Activated CD4-positive, alpha-beta T cell treated with anti-CD3 and anti-CD28 coated beads, Interleukin-2, amount 50 U/mL, for 1 hour (primary cell): ENCODE results near the gene RPL6.
"Not testable (repeated sequence)": the region's sequence is repeated elsewhere in the genome, so short reads cannot be mapped to it uniquely, and the experiment has no call there.

Experiments
- DNase-seq: peaks from one replicate; pipeline ENCODE4 v3.0.0-alpha.2; 2020

The RPL6 gene

DNA sequence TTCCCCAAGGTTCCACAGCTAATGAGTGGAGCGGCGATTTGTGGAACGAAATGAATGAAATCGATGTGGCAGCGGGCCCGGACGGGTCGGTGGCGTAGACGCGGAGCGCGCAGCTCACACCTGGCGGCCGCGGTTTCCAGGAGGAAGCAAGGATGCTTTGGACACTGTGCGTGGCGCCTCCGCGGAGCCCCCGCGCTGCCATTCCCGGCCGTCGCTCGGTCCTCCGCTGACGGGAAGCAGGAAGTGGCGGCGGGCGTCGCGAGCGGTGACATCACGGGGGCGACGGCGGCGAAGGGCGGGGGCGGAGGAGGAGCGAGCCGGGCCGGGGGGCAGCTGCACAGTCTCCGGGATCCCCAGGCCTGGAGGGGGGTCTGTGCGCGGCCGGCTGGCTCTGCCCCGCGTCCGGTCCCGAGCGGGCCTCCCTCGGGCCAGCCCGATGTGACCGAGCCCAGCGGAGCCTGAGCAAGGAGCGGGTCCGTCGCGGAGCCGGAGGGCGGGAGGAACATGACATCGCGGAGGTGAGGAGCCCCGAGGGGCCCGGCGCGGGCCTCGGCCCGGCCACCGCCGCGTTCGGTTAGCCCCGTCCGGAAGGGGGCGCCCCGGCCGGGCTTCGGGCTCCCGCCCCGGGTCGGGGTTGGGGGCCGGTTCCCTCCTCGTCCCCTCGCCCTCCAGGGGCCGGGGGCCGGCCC lies 9.3 kb upstream of the RPL6 start, which contains the start of gene PTPN11:
Gene PTPN11, plus strand, starts transcription at position 340 of the 689 bp plus-strand sequence. Its CDS starts 165 bp downstream, at position 505.
- DNase-seq, result peak; percentile 89

DNA sequence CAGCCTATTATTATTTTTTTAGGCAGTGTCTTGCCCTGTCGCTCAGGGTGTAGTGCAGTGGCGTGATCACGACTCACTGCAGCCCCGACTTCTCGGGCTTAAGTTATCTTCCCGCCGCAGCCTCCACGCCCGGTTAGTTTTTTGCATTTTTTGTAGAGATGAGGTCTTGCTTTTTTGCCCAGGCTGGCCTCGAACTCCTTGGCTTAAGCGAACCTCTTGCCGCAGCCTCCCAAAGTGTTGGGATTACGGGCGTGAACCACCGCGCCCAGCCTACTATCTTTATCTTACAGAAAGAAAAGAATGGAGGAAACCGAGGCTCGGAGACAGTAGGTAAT lies 8.8 kb upstream of the RPL6 start:
- DNase-seq, result no peak

DNA sequence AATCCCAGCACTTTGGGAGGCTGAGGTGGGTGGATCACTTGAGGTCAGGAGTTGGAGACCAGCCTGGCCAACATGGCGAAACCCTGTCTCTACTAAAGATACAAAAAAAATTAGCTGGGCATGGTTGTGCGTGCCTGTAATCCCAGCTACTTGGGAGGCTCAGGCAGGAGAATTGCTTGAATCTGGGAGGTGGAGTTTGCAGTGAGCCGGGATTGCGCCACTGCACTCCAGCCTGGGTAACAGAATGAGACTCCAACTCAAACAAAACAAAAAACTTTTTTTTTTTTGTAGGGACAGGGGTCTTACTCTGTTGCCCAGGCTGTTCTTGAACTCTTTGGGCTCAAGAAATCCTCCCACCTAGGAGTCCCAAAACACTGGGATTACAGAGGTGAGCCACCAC lies 6.1 kb upstream of the RPL6 start:
- DNase-seq, result not testable (repeated sequence)

DNA sequence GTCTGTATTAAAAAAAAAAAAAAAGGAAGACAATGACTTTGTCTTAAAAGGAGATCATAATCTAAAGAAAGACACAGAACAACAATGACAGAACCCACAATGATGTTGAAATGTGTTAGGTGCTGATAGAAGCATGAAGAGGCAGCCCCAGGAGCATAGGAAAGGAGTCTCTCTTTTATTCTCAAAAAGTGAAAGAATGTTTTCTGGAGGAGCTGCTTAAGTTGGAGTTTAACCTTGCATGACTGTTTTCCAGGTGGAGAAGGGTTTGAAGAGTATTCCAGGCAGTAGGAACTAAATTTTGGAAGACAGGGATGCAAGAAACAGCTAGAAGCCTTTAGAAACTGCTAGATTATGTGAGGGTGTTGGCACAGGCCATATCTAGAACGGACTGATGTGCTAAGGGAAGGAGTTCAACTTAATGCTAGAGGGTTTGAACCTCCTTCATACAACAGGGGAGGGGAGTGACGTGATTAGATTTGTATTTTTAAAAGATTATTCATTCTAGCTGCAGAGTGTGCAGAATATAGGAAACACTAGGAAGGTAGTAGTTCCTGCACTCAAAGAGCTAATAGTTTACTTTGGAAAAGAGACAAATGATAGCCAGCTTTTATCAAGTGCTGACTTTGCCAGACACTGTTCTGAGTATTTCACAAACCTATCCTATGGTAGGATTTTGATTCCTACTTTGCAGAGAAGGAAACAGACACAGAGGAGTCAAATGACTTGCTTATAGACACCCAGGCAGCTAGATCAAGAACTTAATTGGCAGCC lies 4.6 kb upstream of the RPL6 start:
- no peak for DNase-seq

DNA sequence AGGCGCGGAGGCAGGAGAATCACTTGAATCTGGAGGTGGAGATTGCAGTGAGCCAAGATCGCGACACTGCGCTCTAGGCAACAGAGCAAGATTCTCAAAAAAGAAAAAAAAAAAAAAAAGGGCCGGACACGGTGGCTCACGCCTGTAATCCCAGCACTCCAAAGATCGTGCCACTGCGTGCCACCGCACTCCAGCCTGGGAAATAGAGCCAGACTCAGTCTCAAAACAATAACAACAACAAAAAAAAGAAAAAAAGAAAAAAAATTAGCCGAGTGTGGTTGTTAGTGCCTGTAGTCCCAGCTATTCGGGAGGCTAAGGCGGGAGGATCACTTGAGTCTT lies 470 bp upstream of the RPL6 start:
- no peak for DNase-seq

DNA sequence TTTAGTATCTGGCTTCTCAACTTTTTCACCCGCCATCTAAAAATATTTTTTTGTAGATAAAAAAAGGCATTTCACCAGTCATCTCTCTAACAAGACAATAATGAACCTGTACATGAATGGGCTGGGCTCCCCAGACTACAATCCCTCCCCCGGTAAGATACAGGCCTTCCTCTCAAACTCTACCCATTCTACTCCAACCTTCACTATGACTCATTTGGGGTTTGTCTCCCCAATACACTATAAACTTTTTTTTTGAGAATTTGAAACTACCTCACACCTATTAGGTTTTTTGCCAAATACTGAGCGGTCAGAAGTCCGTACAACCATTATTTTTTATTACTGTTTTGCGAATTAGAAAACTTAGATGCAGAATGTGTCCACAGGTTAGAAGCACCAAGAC lies 784 bp downstream of the RPL6 start:
- peak; percentile 20 for DNase-seq

DNA sequence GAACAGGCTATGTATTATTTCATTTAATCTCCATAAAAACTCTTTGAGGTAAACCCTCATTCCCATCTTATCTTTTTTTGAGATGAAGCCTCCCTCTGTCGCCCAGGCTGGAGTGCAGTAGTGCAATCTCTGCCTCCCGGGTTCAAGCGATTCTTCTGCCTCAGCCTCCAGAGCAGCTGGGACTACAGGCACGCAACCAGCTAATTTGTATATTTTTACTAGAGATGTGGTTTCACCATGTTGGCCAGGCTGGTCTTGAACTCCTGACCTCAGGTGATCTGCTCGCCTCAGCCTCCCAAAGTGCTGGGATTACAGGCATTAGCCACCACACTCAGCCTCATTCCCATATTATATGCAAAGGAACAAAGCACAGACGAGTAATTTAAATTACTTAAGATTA lies 1.7 kb downstream of the RPL6 start:
- DNase-seq, result not testable (repeated sequence)

DNA sequence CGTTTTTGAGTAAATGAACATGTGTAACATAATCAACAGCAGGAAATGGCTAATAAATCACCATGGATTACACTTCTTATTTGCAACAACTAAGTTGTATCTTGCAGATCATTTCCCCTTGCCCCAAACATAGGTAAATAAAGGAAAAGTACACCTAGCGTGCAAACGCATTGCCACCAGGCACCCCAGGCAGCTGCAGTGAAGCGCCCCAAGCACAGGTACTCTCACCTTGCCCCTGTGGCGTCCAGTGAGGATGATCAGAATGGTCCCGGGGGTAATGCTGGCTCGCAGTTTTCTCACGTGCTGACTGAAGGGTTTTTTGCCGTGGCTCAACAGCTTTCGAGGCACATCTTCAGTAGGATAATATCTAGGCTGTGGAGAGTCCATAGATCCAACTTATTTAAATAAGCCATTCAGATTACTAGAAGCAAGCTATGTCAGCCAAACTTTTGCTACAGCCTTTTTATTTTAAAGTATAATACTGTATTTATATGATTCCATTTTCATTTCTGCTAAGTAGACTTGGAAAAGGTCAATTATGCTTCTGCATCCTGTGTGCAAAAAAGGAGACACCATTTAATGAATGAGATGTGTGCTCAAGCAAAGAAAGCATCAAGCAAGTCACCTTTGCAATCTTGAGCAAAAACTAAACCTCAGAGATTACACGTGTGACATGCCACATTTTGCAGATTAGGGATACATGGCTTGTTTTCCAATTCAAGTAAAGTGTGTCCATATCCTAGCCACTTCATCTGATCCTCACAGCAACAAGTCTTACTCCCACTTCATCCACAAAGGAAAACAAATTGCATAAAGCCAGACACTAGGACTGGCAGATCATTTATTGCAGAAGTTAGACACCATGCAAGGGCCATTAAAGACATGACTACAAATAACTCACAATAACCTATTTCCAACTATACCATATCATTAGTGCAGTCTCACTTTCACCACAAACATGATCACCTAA lies 2.6 kb downstream of the RPL6 start:
- no peak for DNase-seq

DNA sequence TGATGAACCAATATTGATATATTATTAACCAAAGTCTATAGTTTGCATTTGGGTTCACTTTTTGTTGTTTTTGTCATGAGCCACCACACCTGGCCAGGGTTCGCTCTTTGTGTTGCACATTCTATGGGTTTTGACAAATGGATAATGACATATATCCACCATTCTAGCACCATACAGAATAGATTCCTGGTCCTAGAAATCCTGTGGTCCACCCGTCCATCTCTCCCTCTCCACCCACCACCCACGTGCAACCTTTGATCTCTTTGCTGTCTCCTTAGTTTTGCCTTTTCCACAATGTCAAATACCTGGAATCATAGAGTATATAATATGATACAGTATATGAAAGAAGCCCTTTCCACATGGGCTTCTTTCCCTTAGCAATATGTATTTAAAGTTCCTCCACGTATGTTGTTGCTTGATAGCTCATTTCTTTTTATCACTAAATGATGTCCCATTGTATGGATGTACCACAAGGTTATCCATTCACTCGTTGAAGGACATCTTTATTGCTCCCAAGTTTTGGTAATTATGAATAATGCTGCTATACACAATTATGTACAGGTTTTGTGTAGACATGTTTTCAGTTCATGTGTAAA lies 7.4 kb downstream of the RPL6 start:
- no peak for DNase-seq

DNA sequence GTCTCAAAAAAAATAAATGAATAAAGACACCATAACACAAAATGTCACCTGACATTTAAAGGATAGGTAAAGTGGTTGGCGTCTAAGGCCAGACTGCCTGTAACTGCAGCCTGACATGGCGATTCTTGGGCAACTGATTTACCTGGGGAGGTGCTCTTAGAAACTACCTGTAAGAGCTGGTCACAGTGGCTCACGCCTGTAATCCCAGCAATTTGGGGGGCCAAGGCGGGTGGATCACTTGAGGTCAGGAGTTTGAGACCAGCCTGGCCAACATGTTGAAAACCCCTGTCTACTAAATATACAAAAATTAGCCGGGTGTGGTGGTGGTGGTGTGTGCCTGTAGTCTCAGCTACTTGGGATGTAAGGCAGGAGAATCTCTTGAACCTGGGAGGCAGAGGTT lies 8.4 kb downstream of the RPL6 start:
- DNase-seq, result no peak

DNA sequence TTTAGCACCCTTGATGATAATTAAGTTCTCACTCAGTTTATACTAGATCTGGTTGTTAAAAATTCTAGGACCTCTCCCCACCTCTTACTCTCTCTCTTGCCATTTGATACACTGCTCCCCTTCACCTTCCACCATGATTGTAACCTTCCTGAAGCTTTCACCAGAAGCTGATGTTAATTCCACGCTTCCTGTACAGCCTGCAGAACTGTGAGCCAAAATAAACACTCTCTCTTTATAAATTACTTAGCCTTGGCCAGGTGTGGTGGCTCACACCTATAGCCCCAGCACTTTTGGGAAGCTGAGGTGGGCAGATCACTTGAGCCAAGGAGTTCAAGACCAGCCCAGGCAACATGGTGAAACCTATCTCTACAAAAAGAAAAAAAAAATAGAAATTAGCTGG lies 16.1 kb downstream of the RPL6 start:
- no peak for DNase-seq

DNA sequence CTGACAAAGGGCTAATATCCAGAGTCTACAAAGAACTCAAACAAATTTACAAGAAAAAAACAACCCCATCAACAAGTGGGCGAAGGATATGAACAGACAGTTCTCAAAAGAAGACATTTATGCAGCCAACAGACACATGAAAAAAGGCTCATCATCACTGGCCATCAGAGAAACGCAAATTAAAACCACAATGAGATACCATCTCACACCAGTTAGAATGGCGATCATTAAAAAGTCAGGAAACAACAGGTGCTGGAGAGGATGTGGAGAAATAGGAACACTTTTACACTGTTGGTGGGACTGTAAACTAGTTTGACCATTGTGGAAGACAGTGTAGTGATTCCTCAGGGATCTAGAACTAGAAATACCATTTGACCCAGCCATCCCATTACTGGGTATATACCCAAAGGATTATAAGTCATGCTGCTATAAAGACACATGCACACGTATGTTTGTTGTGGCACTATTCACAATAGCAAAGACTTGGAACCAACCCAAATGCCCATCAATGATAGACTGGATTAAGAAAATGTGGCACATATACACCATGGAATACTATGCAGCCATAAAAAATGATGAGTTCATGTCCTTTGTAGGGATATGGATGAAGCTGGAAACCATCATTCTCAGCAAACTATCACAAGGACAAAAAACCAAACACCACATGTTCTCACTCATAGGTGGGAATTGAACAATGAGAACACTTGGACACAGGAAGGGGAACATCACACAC lies 19.3 kb downstream of the RPL6 start:
- DNase-seq, result not testable (repeated sequence)

DNA sequence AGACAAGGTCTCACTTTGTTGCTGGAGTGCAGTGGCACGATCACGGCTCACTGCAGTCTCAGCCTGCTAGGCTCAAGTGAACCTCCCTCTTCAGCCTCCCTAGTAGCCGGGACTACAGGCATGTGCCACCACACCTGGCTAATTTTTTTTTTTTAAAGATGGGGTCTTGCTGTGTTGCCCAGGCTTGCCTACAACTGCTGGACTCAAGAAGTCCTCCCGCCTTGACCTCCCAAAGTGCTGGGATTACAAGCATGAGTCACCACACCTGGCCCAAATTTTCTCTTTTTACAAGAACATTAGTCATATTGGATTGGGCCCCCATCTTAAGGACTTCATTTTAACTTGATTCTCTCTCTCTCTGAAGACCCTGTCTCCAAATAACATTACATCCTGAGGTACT lies 20.2 kb downstream of the RPL6 start:
- DNase-seq, result no peak

DNA sequence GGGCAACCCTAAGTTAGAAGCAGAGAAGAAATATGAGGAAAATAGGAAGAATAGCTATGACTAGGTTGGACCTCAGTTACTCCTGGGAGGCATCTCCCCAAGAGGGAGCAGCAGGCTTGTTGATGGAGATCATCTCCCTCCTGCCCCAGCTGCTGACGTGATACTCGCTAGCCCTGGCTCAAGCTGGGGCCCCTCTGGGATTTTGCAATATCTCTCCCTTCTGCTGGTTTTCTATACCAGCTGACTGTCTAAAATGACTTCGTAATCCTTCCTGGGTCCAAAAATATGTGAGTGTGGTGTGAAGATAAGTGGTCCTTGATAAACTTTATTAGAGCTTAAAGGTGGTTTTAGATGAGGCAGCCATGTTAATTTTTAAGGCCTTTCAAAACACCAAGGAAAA lies 22.7 kb downstream of the RPL6 start:
- no peak for DNase-seq

DNA sequence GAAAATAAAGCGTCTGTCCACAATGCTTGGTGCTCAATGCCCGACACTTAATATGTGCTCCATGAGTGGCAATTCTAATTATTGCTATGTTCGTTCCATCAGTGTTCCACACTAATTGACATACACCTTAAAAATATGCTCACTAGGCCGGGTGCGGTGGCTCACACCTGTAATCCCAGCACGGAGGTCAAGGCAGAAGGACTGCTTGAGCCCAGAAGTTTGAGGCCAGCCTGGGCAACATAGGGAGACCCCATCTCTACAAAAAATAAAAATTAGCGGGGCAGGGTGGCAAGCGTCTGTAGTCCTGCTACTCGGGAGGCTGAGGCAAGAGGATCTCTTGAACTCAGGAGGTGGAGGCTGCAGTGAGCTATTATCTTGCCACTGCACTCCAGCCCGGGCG lies 26.5 kb downstream of the RPL6 start:
- DNase-seq, result no peak

DNA sequence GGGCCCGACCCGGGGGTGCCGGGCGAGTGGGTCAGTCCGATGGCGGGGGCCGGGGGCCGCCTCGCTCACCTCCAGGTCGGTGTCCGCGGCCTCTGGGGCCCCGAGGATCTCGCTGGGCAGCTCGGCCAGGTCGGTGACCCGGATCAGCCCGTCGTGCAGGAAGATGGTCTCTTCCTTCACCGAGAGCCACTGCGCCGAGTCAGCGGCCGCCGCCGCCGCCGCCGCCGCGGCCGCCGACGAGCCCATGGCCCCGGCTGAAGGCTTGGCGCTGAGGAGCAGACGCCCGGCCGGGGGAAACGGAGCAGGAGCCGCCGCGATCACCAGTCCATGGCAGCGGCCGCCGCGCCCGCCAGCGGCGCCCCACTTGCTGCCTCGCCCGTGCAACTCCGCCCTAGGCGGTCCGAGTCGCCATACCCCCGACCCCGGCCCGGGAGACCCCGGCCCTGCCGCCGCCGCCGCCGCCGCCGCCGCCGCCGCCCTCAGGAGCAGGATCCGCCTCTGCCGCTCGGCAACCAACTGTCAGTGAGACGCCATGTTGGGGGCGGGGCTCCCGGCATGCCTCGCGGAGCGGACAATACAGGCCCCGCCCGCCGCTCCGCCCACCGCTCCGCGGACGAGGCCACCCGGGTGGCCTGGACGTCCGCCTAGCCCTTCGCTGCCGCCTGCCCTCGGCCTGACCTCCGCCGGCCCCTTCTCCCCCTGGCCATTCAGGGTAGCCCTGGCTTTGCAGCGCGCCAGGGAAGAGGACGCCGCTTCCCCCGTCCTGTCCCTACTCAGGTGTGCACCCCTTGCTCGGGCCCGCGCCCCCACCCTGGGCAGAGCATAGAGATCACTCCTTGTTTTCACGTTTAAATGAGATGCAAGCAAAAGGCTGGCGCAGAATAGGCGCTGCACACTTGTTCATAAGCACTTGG lies 27.3 kb downstream of the RPL6 start, which contains the start of gene HECTD4:
Gene HECTD4, minus strand, starts transcription at position 549 of the 914 bp plus-strand sequence. Its CDS starts 303 bp downstream, at position 246.
- DNase-seq, result peak; percentile 93

DNA sequence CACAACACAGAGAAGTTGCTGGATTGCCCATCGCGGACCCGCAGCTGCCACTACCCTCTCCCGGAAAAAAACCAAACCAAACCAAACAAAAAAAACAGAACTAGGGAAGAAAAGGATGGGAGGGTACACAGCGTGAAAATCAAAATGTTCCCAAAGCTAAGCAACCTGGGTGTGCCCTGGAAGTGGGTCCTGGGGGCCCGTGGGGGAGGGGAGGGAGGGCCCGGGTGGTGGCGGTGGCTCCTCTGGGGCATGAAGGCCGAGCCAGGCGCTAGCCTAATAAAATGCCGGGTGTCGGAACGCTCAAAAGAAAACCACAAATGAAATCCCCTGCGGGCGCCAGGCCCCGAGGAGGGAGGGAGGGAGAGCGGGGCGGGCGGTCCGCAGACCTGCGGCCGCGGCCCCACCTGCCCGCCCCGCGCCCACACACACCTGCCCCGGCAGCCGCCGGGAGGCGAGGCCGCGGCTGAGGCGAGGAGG lies 28.0 kb downstream of the RPL6 start:
- DNase-seq, result peak; percentile 7

DNA sequence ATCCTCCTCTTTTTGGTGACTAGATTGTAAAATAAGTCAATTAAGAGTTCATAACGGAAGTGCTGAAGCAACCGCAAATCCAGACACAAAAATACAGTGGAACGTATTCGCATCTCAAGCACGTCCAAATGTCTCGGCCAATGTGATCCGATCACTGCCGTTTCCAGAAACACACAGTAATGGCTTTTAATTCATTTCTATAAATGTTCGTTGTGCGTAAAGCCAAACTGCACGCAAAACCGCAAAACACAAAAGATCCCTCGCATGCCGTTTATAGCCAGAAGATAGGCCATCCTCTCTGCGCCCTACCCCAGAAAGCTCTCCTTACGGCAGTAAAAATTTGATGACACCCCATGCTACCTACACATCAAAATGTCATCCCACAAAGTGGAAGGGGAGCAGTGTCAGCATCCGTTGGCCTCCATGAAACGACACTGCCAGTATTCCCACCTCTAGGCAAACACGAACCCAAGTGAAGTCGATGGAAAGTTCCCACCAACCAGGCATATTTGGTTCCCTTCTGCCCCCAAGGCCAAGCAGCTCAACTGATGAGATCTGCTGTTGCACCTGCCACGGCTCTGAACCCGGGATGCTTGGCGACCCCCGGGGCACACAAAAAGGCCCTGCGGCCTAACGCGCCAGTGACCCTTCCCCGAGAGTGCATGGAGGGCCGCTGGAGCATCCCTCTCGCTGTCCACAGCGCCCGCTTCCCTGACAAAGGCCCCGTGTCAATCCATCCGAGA lies 28.6 kb downstream of the RPL6 start:
- DNase-seq, result no peak

DNA sequence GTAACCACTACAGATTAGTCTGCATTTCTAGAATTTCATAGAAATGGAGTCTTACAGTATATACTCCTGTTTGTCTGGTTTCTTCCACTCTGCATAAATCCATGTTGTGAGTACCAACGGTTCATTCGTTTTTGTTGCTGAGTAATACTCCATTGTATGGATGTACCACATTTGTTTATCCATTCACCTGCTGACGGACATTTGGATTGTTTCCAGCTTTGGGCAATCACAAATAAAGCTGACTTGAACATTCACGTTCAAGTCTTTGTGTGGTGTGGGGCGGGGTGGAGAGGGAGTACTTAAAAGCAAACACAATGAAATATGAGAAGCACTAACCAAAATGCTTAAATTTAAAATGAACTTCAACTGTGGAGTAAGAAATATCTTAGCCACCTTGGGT lies 34.3 kb downstream of the RPL6 start:
- DNase-seq, result no peak

DNA sequence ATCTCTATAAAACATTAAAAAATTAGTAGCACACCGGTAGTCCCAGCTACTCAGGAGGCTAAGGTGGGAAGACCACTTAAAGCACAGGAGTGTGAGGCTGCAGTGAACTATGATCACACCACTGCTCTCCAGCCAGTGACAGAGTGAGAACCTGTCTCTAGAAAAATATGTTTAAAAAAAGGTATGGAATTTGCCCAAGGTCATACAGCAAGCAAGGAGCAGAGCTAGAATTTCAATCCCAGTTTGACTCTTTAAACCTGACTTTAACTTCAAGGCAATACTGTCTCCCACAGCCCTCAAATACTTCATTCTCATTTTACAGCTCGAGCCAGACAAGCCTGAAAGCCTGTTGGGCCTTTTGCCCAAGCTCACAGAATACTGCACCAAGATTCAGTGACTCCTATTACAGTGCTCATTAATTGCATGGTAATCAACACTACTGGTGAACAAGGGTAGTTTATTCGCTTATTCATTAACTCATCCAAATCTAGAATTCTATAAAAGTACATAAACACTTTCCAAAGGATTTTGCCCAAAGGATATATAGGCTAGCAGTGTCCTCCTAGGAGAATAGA lies 35.2 kb downstream of the RPL6 start:
- no peak for DNase-seq
